BE2C (cell line): Measurements from ENCODE around the gene MAPK10.

Experiments
- DNase-seq: peaks from one replicate; pipeline ENCODE4 v3.0.0-alpha.2; 2020
- H3K27me3 ChIP-seq: fragments of 250-450 bp; sonication (Bioruptor Pico); 2 replicates; pipeline ENCODE4 v1.5.1; 2020; ENCODE audit warnings: mild to moderate bottlenecking
- H3K36me3 ChIP-seq: fragments of 250-450 bp; sonication (Bioruptor Pico); 2 replicates; pipeline ENCODE4 v1.5.1; 2020; ENCODE audit warnings: mild to moderate bottlenecking
- H3K4me1 ChIP-seq: fragments of 250-450 bp; sonication (Bioruptor Pico); 2 replicates; pipeline ENCODE4 v1.5.1; 2020
- H3K4me3 ChIP-seq: 2 replicates; pipeline ENCODE4 v1.5.1; 2011; ENCODE audit warnings: low read depth, low read length
- H3K9me3 ChIP-seq: fragments of 250-450 bp; sonication (Bioruptor Pico); 2 replicates; pipeline ENCODE4 v1.5.1; 2020
- CTCF ChIP-seq: IDR thresholded peaks from 2 replicates; pipeline ENCODE4 v1.5.1; 2012; ENCODE audit warnings: mild to moderate bottlenecking, low read depth, low read length

Gene MAPK10

GRCh38 chr4:85995361-85995760, 364.5 kb downstream of the MAPK10 start:
- Histone ChIP-seq H3K27me3 (no peaks in the 10 kb centered on the region), H3K4me1 (peaks cover 4% of the 10 kb centered on the region; the same call in 1 of the 2 replicates), H3K36me3 (no peaks in the 10 kb centered on the region), H3K9me3 (no peaks in the 10 kb centered on the region), H3K4me3 (no peak overlapping the region)
- TF ChIP-seq CTCF, result no peak
- DNase-seq, result no peak

GRCh38 chr4:85994576-85994975, 365.3 kb downstream of the MAPK10 start:
- no peaks in the 10 kb centered on the region for H3K9me3 ChIP-seq
- H3K4me1 ChIP-seq, result peaks cover 3% of the 10 kb centered on the region; the same call in 1 of the 2 replicates
- TF ChIP-seq CTCF, result no peak
- no peaks in the 10 kb centered on the region for H3K36me3 ChIP-seq
- no peak overlapping the region for H3K4me3 ChIP-seq
- no peaks in the 10 kb centered on the region for H3K27me3 ChIP-seq
- no peak for DNase-seq

GRCh38 chr4:85993641-85994040, 366.2 kb downstream of the MAPK10 start:
- H3K4me3 ChIP-seq, result no peak overlapping the region
- no peak for TF ChIP-seq CTCF
- H3K9me3 ChIP-seq, result no peaks in the 10 kb centered on the region
- no peaks in the 10 kb centered on the region for H3K4me1 ChIP-seq
- H3K27me3 ChIP-seq, result no peaks in the 10 kb centered on the region
- DNase-seq, result no peak
- no peaks in the 10 kb centered on the region for H3K36me3 ChIP-seq

GRCh38 chr4:85986266-85986665, 373.6 kb downstream of the MAPK10 start:
- no peak for TF ChIP-seq CTCF
- Histone ChIP-seq H3K27me3 (no peaks in the 10 kb centered on the region), H3K4me1 (no peaks in the 10 kb centered on the region), H3K9me3 (no peaks in the 10 kb centered on the region; the same call in 1 of the 2 replicates), H3K4me3 (no peak overlapping the region), H3K36me3 (no peaks in the 10 kb centered on the region)
- DNase-seq, result no peak

- no peaks in the 10 kb centered on the region for H3K27me3 ChIP-seq
- DNase-seq, result no peak
- H3K9me3 ChIP-seq, result no peaks in the 10 kb centered on the region
- no peaks in the 10 kb centered on the region for H3K4me1 ChIP-seq
- no peak for TF ChIP-seq CTCF
- H3K36me3 ChIP-seq, result no peaks in the 10 kb centered on the region
- H3K4me3 ChIP-seq, result no peak overlapping the region
These were observed 380.6 kb downstream of the MAPK10 start for GRCh38 chr4:85979276-85979675.

GRCh38 chr4:85970535-85970934, 389.3 kb downstream of the MAPK10 start:
- H3K4me1 ChIP-seq, result no peaks in the 10 kb centered on the region
- no peak overlapping the region for H3K4me3 ChIP-seq
- no peak for DNase-seq
- H3K9me3 ChIP-seq, result no peaks in the 10 kb centered on the region
- H3K27me3 ChIP-seq, result no peaks in the 10 kb centered on the region
- no peak for TF ChIP-seq CTCF
- H3K36me3 ChIP-seq, result no peaks in the 10 kb centered on the region
